Endothelial cell of umbilical vein (primary cell): Measurements from ENCODE around the gene COL9A1. TPM values are rescaled to one million over a fixed set of nuclear protein-coding genes. Genes with fewer than 3 reads are reported as not detected.

Experiments used
- BruUV-seq: library from RNA; stranded (reverse); fragments of 400-500 nt; replicated peaks from 2 replicates; lab custom pipeline; 2021; lab: Mats Ljungman, UMichigan
- CTCF ChIA-PET: fragments of 300-600, 350-600 bp; sonication (Branson Sonifier 250); formaldehyde crosslinking; loops from one replicate; lab custom pipeline; 2021; ENCODE audit warnings: antibody characterized with exemption, inconsistent platforms; lab: Charles Lee
- POLR2A ChIA-PET: fragments of 300-600, 350-600 bp; sonication (Branson Sonifier 250); formaldehyde crosslinking; loops from one replicate; lab custom pipeline; 2021; ENCODE audit warnings: antibody characterized with exemption, inconsistent platforms; lab: Charles Lee
- DNase-seq: peaks from one replicate; pipeline ENCODE4 v3.0.0-alpha.2; 2011; ENCODE audit warnings: low read depth, low spot score
- FAIRE-seq: peaks from 2 replicates; lab custom pipeline; 2011; peaks lifted over from hg19 to GRCh38; lab: Jason Lieb, UNC
- H2AFZ ChIP-seq: 2 replicates; pipeline ENCODE4 v1.6.0; 2012; ENCODE audit warnings: low read depth, low read length, control low read depth, inconsistent platforms
- H3K27ac ChIP-seq: 2 replicates; pipeline ENCODE4 v1.5.1; 2011; ENCODE audit warnings: low read depth, mild to moderate bottlenecking, control low read depth, low read length, moderate library complexity; ENCODE audit not compliant: insufficient read depth
- H3K27me3 ChIP-seq, 2 experiments: 2 replicates each; pipeline versions ENCODE4 v1.6.0 to v1.6.1; 2011; ENCODE audit warnings: low read length in 2 of 2, mixed read lengths in 1 of 2; ENCODE audit not compliant: control insufficient read depth in 2 of 2, insufficient read depth in 2 of 2
- H3K36me3 ChIP-seq, 2 experiments: 2 replicates in 1 of 2; 3 replicates in 1 of 2; pipeline ENCODE4 v1.5.1; 2011; ENCODE audit warnings: low read length in 2 of 2, mild to moderate bottlenecking in 1 of 2, moderate library complexity in 1 of 2; ENCODE audit not compliant: control insufficient read depth in 2 of 2, insufficient read depth in 2 of 2; ENCODE audit errors: extremely low read depth in 1 of 2
- H3K4me1 ChIP-seq: 3 replicates; pipeline ENCODE4 v1.5.1; 2011; ENCODE audit warnings: mild to moderate bottlenecking, low read length; ENCODE audit not compliant: control insufficient read depth, insufficient read depth; ENCODE audit errors: extremely low read depth
- H3K4me2 ChIP-seq: 2 replicates; pipeline ENCODE4 v1.6.1; 2011; ENCODE audit warnings: low read length, control low read depth, mixed read lengths; ENCODE audit not compliant: insufficient read depth
- H3K4me3 ChIP-seq, 3 experiments: fragments of 200-600 bp in 1 of 3; sonication (generic), shearing (Covaris generic) in 1 of 3; replicated peaks in 1 of 3; 2 replicates each; pipeline ENCODE4 v1.5.1; 2011 to 2016; ENCODE audit warnings: control low read depth in 3 of 3, low read length in 3 of 3, mild to moderate bottlenecking in 2 of 3, inconsistent platforms in 1 of 3, low read depth in 1 of 3, moderate library complexity in 1 of 3; ENCODE audit not compliant: insufficient read depth in 1 of 3
- H3K79me2 ChIP-seq: 2 replicates; pipeline ENCODE4 v1.6.0; 2012; ENCODE audit warnings: low read length, inconsistent platforms; ENCODE audit not compliant: control insufficient read depth, insufficient read depth
- H3K9ac ChIP-seq: replicated peaks from 2 replicates; pipeline ENCODE3; 2011; ENCODE audit warnings: low read length, control low read depth; ENCODE audit not compliant: insufficient read depth; ENCODE audit errors: extremely low read depth
- H3K9me1 ChIP-seq: replicated peaks from 3 replicates; pipeline ENCODE4 v1.6.0; 2011; ENCODE audit warnings: mild to moderate bottlenecking, low read length; ENCODE audit not compliant: control insufficient read depth, insufficient read depth; ENCODE audit errors: extremely low read depth
- H3K9me3 ChIP-seq: replicated peaks from 2 replicates; pipeline ENCODE4 v1.5.1; 2012; ENCODE audit warnings: low read length, inconsistent platforms; ENCODE audit not compliant: control insufficient read depth, insufficient read depth
- H4K20me1 ChIP-seq: replicated peaks from 2 replicates; pipeline ENCODE3; 2011; ENCODE audit warnings: mild to moderate bottlenecking, low read length; ENCODE audit not compliant: control insufficient read depth, insufficient read depth; ENCODE audit errors: extremely low read depth
- CTCF ChIP-seq, 2 donors: IDR thresholded peaks; 1 replicate in 1 of 2; 2 replicates in 1 of 2; pipeline ENCODE4 v1.5.1; 2011; ENCODE audit warnings: low read length in 2 of 2, mild to moderate bottlenecking in 2 of 2, moderate library complexity in 2 of 2, control low read depth in 1 of 2, inconsistent platforms in 1 of 2, low read depth in 1 of 2; ENCODE audit not compliant: insufficient read depth in 1 of 2; ENCODE audit errors: extremely low read depth in 1 of 2
- EZH2 ChIP-seq: IDR thresholded peaks from 2 replicates; pipeline ENCODE4 v1.6.1; 2012; ENCODE audit warnings: borderline replicate concordance, low read depth, mild to moderate bottlenecking, moderate library complexity, low read length, inconsistent platforms; ENCODE audit not compliant: severe bottlenecking
- FOS ChIP-seq: IDR thresholded peaks from 2 replicates; pipeline ENCODE4 v1.6.1; 2011; ENCODE audit warnings: mild to moderate bottlenecking, low read length, moderate library complexity, borderline replicate concordance; ENCODE audit not compliant: insufficient read depth
- GATA2 ChIP-seq: IDR thresholded peaks from 2 replicates; pipeline ENCODE4 v1.7.0; 2011; ENCODE audit warnings: low read depth, mild to moderate bottlenecking, moderate library complexity, mixed read lengths, low read length; ENCODE audit not compliant: insufficient read length, insufficient read depth
- JUN ChIP-seq: IDR thresholded peaks from 2 replicates; pipeline ENCODE4 v1.6.1; 2011; ENCODE audit warnings: borderline replicate concordance, low read depth; ENCODE audit not compliant: insufficient read length, insufficient read depth
- MYC ChIP-seq: IDR thresholded peaks from one replicate; pipeline ENCODE4 v1.6.1; 2011; ENCODE audit warnings: mild to moderate bottlenecking, low read depth, low read length
- POLR2A ChIP-seq: IDR thresholded peaks from 2 replicates; pipeline ENCODE4 v1.6.1; 2012; ENCODE audit warnings: low read depth, mild to moderate bottlenecking, control low read depth, low read length
- POLR2AphosphoS5 ChIP-seq: IDR thresholded peaks from 2 replicates; pipeline ENCODE4 v1.6.1; 2012; ENCODE audit warnings: low read depth, mild to moderate bottlenecking, control low read depth, low read length, moderate library complexity; ENCODE audit not compliant: insufficient read depth
- dilution Hi-C: fragments of 300-500 bp; cut with MboI; formaldehyde crosslinking; loops from one replicate; pipeline ENCODE4 v1.15.0; 2019; ENCODE audit warnings: low sequenced_read_pairs; ENCODE audit not compliant: extremely low pct_ligation_motif_present
- intact Hi-C: fragments of 100-400 bp; cut with micrococcal nuclease; formaldehyde crosslinking; loops from one replicate; pipeline ENCODE4 v1.10.0; 2022
- polyA plus RNA-seq, 4 experiments: library from polyadenylated mRNA; depleted of rRNA in 3 of 4; stranded (reverse) in 3 of 4; unstranded in 1 of 4; fragments of >200 nt; gene quantifications; 2 replicates each; pipeline versions ENCODE4 v1.2.1 to v1.2.3, GENCODE V29; 2011 to 2012; ENCODE audit warnings: missing spikeins in 1 of 4
- total RNA-seq: library from RNA; stranded (reverse); gene quantifications from 2 replicates; pipeline ENCODE4 v1.2.3, GENCODE V29; 2021
- TF ChIP-seq, protein P1 (sequence below): IDR thresholded peaks from 2 replicates; pipeline ENCODE4 v1.6.1; 2011; ENCODE audit not compliant: insufficient read depth, insufficient read length

The COL9A1 gene
- total and polyA plus RNA-seq, 2 donors (not counting 3 experiments of a cell fraction or from before 2014, with no cell fraction given), result not detected

GRCh38 chr6:70264306-70264705 is 38.6 kb downstream of the COL9A1 start:
- Histone ChIP-seq H3K4me1 (no peaks in the 10 kb centered on the region), H3K4me3 (no peak overlapping the region), H3K9ac (no peak overlapping the region), H3K79me2 (no peaks in the 10 kb centered on the region), H3K9me1 (no peaks in the 10 kb centered on the region), H3K27ac (no peak overlapping the region), H4K20me1 (no peaks in the 10 kb centered on the region), H3K4me2 (no peak overlapping the region), H3K36me3 (no peaks in the 10 kb centered on the region), H3K9me3 (no peaks in the 10 kb centered on the region), H2AFZ (no peak overlapping the region), H3K27me3 (no peaks in the 10 kb centered on the region)
- BruUV-seq, result no TSS peak
- ChIA-PET CTCF (no interaction called here), POLR2A (no interaction called here)
- intact Hi-C loops (no loop called here), dilution Hi-C loops (no loop called here)
- FAIRE-seq (no peak), DNase-seq (no peak)
- TF ChIP-seq FOS (no peak), GATA2 (no peak), EZH2 (no peak), POLR2AphosphoS5 (no peak), POLR2A (no peak), MYC (no peak), CTCF (IDR thresholded peaks at IDR 0.05; ENCODE audit: extremely low read depth in 1 of 2, insufficient read depth in 1 of 2, low read depth in 1 of 2, low read length in 2 of 2) (no peak), JUN (no peak)
- TF ChIP-seq, protein P1, sequence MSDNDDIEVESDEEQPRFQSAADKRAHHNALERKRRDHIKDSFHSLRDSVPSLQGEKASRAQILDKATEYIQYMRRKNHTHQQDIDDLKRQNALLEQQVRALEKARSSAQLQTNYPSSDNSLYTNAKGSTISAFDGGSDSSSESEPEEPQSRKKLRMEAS, result no peak
